Neuronal stem cell (in vitro differentiated cells): Measurements from ENCODE around the gene DGKD.

Source experiments
- DNase-seq: peaks from one replicate; pipeline ENCODE4 v3.0.0-alpha.2; 2013; ENCODE audit warnings: low spot score
- H2AFZ ChIP-seq: one replicate; pipeline ENCODE4 v1.6.1; 2013; ENCODE audit warnings: mild to moderate bottlenecking, low read length, inconsistent platforms
- H2AK5ac ChIP-seq: 2 replicates; pipeline ENCODE4 v1.6.1; 2013; ENCODE audit warnings: low read depth, mild to moderate bottlenecking, inconsistent platforms, low read length, moderate library complexity, mixed read lengths
- H2BK120ac ChIP-seq: 2 replicates; pipeline ENCODE4 v1.6.1; 2013; ENCODE audit warnings: low read depth, mild to moderate bottlenecking, inconsistent platforms, low read length, moderate library complexity, mixed read lengths
- H2BK12ac ChIP-seq: one replicate; pipeline ENCODE4 v1.6.1; 2013; ENCODE audit warnings: low read length, inconsistent platforms
- H2BK15ac ChIP-seq: 2 replicates; pipeline ENCODE4 v1.6.1; 2013; ENCODE audit warnings: mild to moderate bottlenecking, low read length, inconsistent platforms, mixed read lengths
- H2BK5ac ChIP-seq: one replicate; pipeline ENCODE4 v1.6.1; 2013; ENCODE audit warnings: inconsistent platforms, mild to moderate bottlenecking, low read length, moderate library complexity
- H3K14ac ChIP-seq: one replicate; pipeline ENCODE4 v1.6.1; 2013; ENCODE audit warnings: low read length, inconsistent platforms
- H3K18ac ChIP-seq: 2 replicates; pipeline ENCODE4 v1.6.1; 2013; ENCODE audit warnings: low read length, inconsistent platforms
- H3K23ac ChIP-seq: 2 replicates; pipeline ENCODE4 v1.6.1; 2013; ENCODE audit warnings: low read depth, mild to moderate bottlenecking, mixed read lengths, low read length, inconsistent platforms; ENCODE audit not compliant: poor library complexity
- H3K27ac ChIP-seq: replicated peaks from 3 replicates; pipeline ENCODE4 v1.5.1; 2013; ENCODE audit warnings: low read length, inconsistent platforms
- H3K27me3 ChIP-seq, 3 experiments: 2 replicates each; pipeline ENCODE4 v1.6.1; 2013; ENCODE audit warnings: low read length in 3 of 3, mild to moderate bottlenecking in 2 of 3, inconsistent platforms in 1 of 3, low read depth in 1 of 3, mixed read lengths in 1 of 3, moderate library complexity in 1 of 3; ENCODE audit not compliant: control insufficient read depth in 3 of 3, insufficient read depth in 3 of 3
- H3K36me3 ChIP-seq, 2 donors: replicated peaks in 1 of 2; 2 replicates each; pipeline ENCODE4 v1.6.1; 2013; ENCODE audit warnings: low read length in 2 of 2; ENCODE audit not compliant: control insufficient read depth in 2 of 2, insufficient read depth in 2 of 2
- H3K4ac ChIP-seq: 2 replicates; pipeline ENCODE4 v1.6.1; 2013; ENCODE audit warnings: inconsistent platforms, mild to moderate bottlenecking, low read length, moderate library complexity
- H3K4me1 ChIP-seq, 2 donors: 1 replicate in 1 of 2; 2 replicates in 1 of 2; pipeline ENCODE4 v1.6.1; 2013; ENCODE audit warnings: low read length in 2 of 2, low read depth in 1 of 2; ENCODE audit not compliant: control insufficient read depth in 2 of 2, insufficient read depth in 1 of 2
- H3K4me2 ChIP-seq: one replicate; pipeline ENCODE4 v1.6.1; 2013; ENCODE audit warnings: mild to moderate bottlenecking, low read length, inconsistent platforms; ENCODE audit not compliant: insufficient read depth, poor library complexity, severe bottlenecking
- H3K4me3 ChIP-seq, 2 donors: 2 replicates each; pipeline ENCODE4 v1.5.1; 2013; ENCODE audit warnings: low read length in 2 of 2, mild to moderate bottlenecking in 2 of 2, inconsistent platforms in 1 of 2, moderate library complexity in 1 of 2
- H3K79me1 ChIP-seq: one replicate; pipeline ENCODE4 v1.6.1; 2013; ENCODE audit warnings: low read depth, mild to moderate bottlenecking, inconsistent platforms, low read length, moderate library complexity
- H3K9ac ChIP-seq: one replicate; pipeline ENCODE4 v1.6.1; 2013; ENCODE audit warnings: mild to moderate bottlenecking, low read depth, low read length, inconsistent platforms; ENCODE audit not compliant: poor library complexity
- H3K9me3 ChIP-seq, 2 donors: replicated peaks in 1 of 2; 2 replicates each; pipeline versions ENCODE3 to v1.6.1; 2013; ENCODE audit warnings: low read length in 2 of 2, mild to moderate bottlenecking in 2 of 2, inconsistent platforms in 1 of 2, low read depth in 1 of 2, mixed read lengths in 1 of 2, moderate library complexity in 1 of 2; ENCODE audit not compliant: control insufficient read depth in 2 of 2, insufficient read depth in 1 of 2
- H4K8ac ChIP-seq: one replicate; pipeline ENCODE4 v1.6.1; 2013; ENCODE audit warnings: low read depth, mild to moderate bottlenecking, inconsistent platforms, low read length, moderate library complexity
- H4K91ac ChIP-seq: one replicate; pipeline ENCODE4 v1.6.1; 2013; ENCODE audit warnings: low read length, low read depth, mild to moderate bottlenecking, inconsistent platforms; ENCODE audit not compliant: poor library complexity
- WGBS, 2 donors: extraction: QIAGEN DNeasy Blood & Tissue Kit; methylation state at CpG; one replicate each; pipeline ENCODE4 v1.1.7; 2013; ENCODE audit warnings: missing lambda C conversion rate in 2 of 2, mixed read lengths in 1 of 2; ENCODE audit not compliant: insufficient read length in 2 of 2, insufficient replicate concordance in 1 of 2; ENCODE audit errors: extremely low coverage in 2 of 2; 5-methylcytosine and 5-hydroxymethylcytosine counted together

The DGKD gene

GRCh38 chr2:233349005-233349998 lies 5.0 kb upstream of the DGKD start:
- Histone ChIP-seq H3K27me3 (peaks cover 0 to 81% (median 2%) of the 10 kb centered on the region in 3 experiments), H2BK5ac (peak overlapping the region; percentile 5)
- no peak for DNase-seq

GRCh38 chr2:233350708-233351107 lies 3.6 kb upstream of the DGKD start:
- Histone ChIP-seq H3K27ac (no peak overlapping the region), H3K9me3 (peaks cover 5 to 9% of the 10 kb centered on the region in 2 donors), H3K27me3 (peaks cover 0 to 68% (median 11%) of the 10 kb centered on the region in 3 experiments), H3K4me1 (peaks cover 10 to 13% of the 10 kb centered on the region in 2 donors), H4K8ac (no peak overlapping the region), H3K14ac (no peak overlapping the region), H3K36me3 (peaks cover 0 to 3% of the 10 kb centered on the region in 2 donors), H3K18ac (no peak overlapping the region), H2AK5ac (no peak overlapping the region), H3K4me2 (no peak overlapping the region), H2BK120ac (no peak overlapping the region), H2BK15ac (no peak overlapping the region), H2BK12ac (no peak overlapping the region), H3K23ac (no peak overlapping the region), H3K9ac (no peak overlapping the region), H3K79me1 (peaks cover 6% of the 10 kb centered on the region), H2BK5ac (no peak overlapping the region), H3K4ac (no peak overlapping the region), H4K91ac (no peak overlapping the region), H3K4me3 (no peak overlapping the region), H2AFZ (no peak overlapping the region)
- WGBS, 2 donors: no CpG with 5 or more reads among the region's 8 CpGs
- DNase-seq: no peak

More at GRCh38 chr2:233349005-233349998, 5.0 kb upstream of the DGKD start:
- Histone ChIP-seq H3K79me1 (no peaks in the 10 kb centered on the region), H3K23ac (peak overlapping the region; percentile 51), H3K4me2 (no peak overlapping the region), H3K27ac (no peak overlapping the region), H2AK5ac (peak overlapping the region; percentile 42), H3K9ac (peak overlapping the region; percentile 16), H4K91ac (peak overlapping the region; percentile 32), H2BK12ac (peak overlapping the region; percentile 48), H3K4me1 (peaks cover 6% of the 10 kb centered on the region in 2 donors), H3K4me3 (no peak overlapping the region), H2BK15ac (peak overlapping the region; percentile 39), H3K36me3 (no peaks in the 10 kb centered on the region), H3K14ac (peak overlapping the region; percentile 4), H3K18ac (peak overlapping the region; percentile 14), H4K8ac (no peak overlapping the region), H3K4ac (peak overlapping the region; percentile 28), H2AFZ (no peak overlapping the region), H3K9me3 (peaks cover 5 to 9% of the 10 kb centered on the region in 2 donors), H2BK120ac (no peak overlapping the region)
- no CpG with 5 or more reads among the region's 15 CpGs for WGBS, 2 donors

- Histone ChIP-seq H3K23ac (no peak overlapping the region), H2AFZ (no peak overlapping the region), H2AK5ac (no peak overlapping the region), H2BK12ac (no peak overlapping the region), H3K36me3 (peaks cover 0 to 5% of the 10 kb centered on the region in 2 donors), H4K8ac (no peak overlapping the region), H3K79me1 (peaks cover 6% of the 10 kb centered on the region), H2BK5ac (no peak overlapping the region), H3K4ac (no peak overlapping the region), H3K9me3 (peaks cover 5 to 9% of the 10 kb centered on the region in 2 donors), H3K4me2 (no peak overlapping the region), H3K27me3 (peaks cover 0 to 62% (median 15%) of the 10 kb centered on the region in 3 experiments), H2BK120ac (no peak overlapping the region), H3K14ac (no peak overlapping the region), H3K4me3 (no peak overlapping the region), H4K91ac (no peak overlapping the region), H2BK15ac (no peak overlapping the region), H3K18ac (no peak overlapping the region), H3K4me1 (peaks cover 8 to 13% of the 10 kb centered on the region in 2 donors), H3K27ac (no peak overlapping the region), H3K9ac (no peak overlapping the region)
- DNase-seq: no peak
- WGBS, 2 donors: no CpG with 5 or more reads among the region's 7 CpGs
Measured at GRCh38 chr2:233351423-233351822, 2.9 kb upstream of the DGKD start.
